ENCODE data around the gene BANK1. TPM values are rescaled to one million over a fixed set of nuclear protein-coding genes. Genes with fewer than 3 reads are reported as not detected.

The BANK1 gene
- total RNA-seq, 4 donors from 2014 or later, result 3.2 to 7.7 (median 6.9) TPM

DNA sequence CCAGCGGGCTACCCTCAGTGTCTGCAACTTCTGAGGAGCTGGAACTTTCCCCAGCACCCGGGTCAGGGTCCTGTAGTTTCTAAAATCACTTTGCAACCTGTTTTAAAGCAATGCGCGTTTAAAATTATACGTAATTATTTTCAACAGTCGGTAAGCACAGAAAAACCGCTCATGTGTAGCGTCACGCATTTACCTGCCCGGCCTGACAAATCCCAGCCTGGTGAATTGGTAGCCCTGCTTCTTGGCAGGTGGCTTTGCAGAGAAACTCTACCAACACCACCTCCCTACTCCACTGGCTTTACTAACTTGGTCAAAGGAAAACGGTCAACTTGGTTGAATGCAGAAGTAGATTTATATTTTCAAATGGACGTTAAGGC, 640 bp downstream of the BANK1 start:
- ATAC-seq (ENCODE audit: low FRiP score), result peak; percentile 13
- TF ChIP-seq, protein P1, sequence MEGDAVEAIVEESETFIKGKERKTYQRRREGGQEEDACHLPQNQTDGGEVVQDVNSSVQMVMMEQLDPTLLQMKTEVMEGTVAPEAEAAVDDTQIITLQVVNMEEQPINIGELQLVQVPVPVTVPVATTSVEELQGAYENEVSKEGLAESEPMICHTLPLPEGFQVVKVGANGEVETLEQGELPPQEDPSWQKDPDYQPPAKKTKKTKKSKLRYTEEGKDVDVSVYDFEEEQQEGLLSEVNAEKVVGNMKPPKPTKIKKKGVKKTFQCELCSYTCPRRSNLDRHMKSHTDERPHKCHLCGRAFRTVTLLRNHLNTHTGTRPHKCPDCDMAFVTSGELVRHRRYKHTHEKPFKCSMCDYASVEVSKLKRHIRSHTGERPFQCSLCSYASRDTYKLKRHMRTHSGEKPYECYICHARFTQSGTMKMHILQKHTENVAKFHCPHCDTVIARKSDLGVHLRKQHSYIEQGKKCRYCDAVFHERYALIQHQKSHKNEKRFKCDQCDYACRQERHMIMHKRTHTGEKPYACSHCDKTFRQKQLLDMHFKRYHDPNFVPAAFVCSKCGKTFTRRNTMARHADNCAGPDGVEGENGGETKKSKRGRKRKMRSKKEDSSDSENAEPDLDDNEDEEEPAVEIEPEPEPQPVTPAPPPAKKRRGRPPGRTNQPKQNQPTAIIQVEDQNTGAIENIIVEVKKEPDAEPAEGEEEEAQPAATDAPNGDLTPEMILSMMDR (IDR thresholded peaks at IDR 0.05), result no peak
- DNase-seq (ENCODE audit: low spot score), result no peak

DNA sequence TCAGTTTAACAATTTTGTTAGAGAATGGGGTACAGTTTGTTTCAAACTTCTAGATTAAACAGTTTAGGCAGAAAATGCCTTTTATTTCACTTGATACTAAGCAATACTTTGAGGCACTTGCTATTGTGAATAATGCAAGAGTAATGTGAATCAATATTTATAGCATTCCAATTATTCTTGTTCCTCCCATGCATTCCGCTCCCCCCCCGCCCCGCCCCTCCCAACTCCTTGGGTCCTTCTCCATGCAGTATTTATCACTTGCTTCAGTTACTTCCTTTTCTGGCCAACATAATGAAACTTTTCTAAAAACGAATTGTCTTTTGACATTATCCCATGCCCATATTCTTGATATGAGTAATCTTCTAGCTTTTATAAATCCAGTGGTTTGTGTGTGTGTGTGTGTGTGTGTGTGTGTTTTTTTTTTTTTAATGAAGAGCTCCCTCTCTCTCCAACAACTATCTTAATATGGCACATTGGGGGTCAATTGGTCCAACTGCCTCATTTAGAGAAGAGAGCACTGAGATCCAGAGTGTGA, 1.6 kb downstream of the BANK1 start:
- TF ChIP-seq, protein P1 (IDR thresholded peaks at IDR 0.05), result no peak
- DNase-seq (ENCODE audit: low spot score), result no peak
- ATAC-seq (ENCODE audit: low FRiP score), result no peak

DNA sequence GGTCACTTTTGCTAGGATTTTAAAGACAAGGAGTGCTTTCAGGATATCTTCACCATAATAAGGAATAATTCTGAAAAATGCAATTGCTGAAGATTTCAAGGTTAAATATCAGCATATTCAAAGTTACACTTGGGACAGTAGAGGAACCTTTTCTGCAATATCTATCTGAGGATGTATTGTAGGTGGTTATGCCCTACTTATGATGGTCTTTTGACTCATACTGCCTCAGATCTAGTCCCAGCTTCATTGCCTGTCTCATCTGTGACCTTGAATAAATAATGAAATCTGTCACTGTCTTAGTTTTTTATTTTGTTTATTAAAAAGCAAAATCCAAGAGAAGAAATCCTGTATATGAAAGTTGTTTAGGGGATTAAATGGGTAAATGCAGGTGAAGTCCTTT, 2.9 kb downstream of the BANK1 start:
- DNase-seq (ENCODE audit: low spot score) (no peak), ATAC-seq (ENCODE audit: low FRiP score) (no peak)
- TF ChIP-seq, protein P1 (IDR thresholded peaks at IDR 0.05), result no peak

DNA sequence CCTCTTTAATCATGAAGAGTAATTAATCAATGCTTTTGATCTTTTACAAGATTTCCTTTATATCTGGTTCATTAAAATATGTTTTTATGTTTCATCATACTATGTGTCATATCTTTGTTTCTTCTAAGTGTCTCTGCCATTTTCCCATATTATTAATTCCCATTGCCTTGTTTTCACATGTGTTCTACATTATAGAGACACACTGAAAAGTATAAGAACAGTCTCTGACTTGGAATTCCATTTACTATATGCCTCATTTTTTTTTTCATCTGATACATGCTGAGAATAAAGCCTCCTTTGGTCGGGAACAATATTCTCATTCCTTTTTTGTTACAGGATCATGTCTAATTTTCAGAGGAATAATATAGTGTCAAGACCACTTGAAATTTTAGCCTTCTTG, 4.3 kb downstream of the BANK1 start:
- DNase-seq (ENCODE audit: low spot score) (no peak), ATAC-seq (ENCODE audit: low FRiP score) (no peak)
- TF ChIP-seq, protein P1 (IDR thresholded peaks at IDR 0.05), result no peak

DNA sequence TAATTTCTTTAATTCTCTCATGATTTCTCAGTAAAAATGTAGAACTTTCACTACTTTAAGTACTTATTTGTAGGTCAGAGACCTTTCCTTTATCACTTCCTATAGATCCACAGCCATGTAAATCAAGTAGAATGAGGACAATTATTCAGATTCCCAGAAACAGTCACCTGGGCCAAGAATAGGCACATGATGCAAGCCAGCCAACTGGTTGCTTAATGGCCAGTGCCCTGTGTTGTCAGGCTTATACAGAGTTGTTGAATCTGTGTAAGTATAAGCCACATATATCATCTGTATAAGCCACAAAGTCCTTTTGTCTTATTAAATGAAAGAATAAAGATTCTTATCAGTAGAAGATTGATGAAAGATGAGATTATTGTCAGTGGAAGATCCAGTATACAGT, 5.2 kb downstream of the BANK1 start:
- DNase-seq (ENCODE audit: low spot score), result no peak
- TF ChIP-seq, protein P1 (IDR thresholded peaks at IDR 0.05), result no peak
- ATAC-seq (ENCODE audit: low FRiP score), result no peak

DNA sequence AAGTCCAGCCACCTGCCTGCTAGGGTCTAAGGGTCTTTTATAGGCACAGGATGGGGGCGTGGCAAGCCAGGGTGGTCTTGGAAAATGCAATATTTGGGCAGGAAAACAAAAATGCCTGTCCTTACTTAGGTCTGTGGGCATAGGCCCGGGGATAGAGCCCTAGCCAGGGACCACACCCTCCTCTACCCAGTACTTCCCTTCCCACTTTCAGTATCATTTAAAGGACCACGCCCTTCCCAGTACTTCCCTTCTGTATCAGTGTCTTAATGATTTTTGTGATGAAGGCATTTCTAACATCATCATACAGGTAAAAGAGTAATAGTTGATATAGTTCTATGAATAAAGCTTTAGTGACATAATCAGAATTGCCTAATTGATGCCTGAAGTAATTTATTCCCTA, 11.4 kb downstream of the BANK1 start:
- no peak for DNase-seq (ENCODE audit: low spot score)
- TF ChIP-seq, protein P1 (IDR thresholded peaks at IDR 0.05), result no peak
- ATAC-seq (ENCODE audit: low FRiP score), result no peak

DNA sequence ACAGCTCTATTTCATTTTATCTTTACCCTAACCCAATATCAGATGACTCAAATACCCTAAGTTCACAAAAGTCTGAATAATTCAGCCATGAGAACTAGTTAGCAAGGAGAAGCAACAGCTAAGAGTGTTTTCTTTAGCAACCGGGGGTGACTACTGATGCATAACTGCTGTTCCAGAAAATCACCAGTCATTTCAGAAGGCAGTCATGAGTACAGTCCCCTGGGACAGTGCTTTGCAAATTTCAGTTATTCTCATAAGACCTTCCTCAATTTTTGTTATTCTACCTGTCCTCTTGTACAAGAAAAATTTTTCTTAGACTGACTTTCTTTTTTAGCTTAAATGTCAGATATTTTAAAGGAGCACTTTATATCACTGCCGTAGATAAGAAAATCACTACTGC, 16.4 kb downstream of the BANK1 start:
- ATAC-seq (ENCODE audit: low FRiP score) (no peak), DNase-seq (ENCODE audit: low spot score) (no peak)
- TF ChIP-seq, protein P1 (IDR thresholded peaks at IDR 0.05), result no peak

Data from omental fat pad (tissue), 4 donors.